Lower lobe of right lung (tissue), 2 donors: ENCODE data around the gene GYPC. TPM values are rescaled to one million over a fixed set of nuclear protein-coding genes. Genes with fewer than 3 reads are reported as not detected.

Experiments used
- ATAC-seq, 2 donors: fragments of 200-7000 bp; cut with Tn5 transposase; one replicate each; pipeline ENCODE4 v1.9.1; 2020 to 2022; ENCODE audit warnings: mild to moderate bottlenecking in 2 of 2, moderate library complexity in 2 of 2
- DNase-seq: peaks from one replicate; pipeline ENCODE4 v3.0.0-alpha.2; 2020
- H3K27ac ChIP-seq: fragments of 200-600 bp; one replicate; pipeline ENCODE4 v1.8.0; 2022
- H3K27me3 ChIP-seq: fragments of 200-600 bp; one replicate; pipeline ENCODE4 v1.8.0; 2022; ENCODE audit warnings: low read depth
- H3K36me3 ChIP-seq: fragments of 200-600 bp; one replicate; pipeline ENCODE4 v1.8.0; 2022; ENCODE audit warnings: mild to moderate bottlenecking
- H3K4me1 ChIP-seq: fragments of 200-600 bp; one replicate; pipeline ENCODE4 v1.8.0; 2022
- H3K4me3 ChIP-seq: fragments of 200-600 bp; one replicate; pipeline ENCODE4 v1.8.0; 2022; ENCODE audit warnings: mild to moderate bottlenecking
- H3K9me3 ChIP-seq: fragments of 200-600 bp; one replicate; pipeline ENCODE4 v1.8.0; 2022
- CTCF ChIP-seq: fragments of 200-600 bp; IDR thresholded peaks from one replicate; pipeline ENCODE4 v1.8.0; 2022; ENCODE audit warnings: antibody characterized with exemption, mild to moderate bottlenecking
- intact Hi-C: fragments of 100-400 bp; cut with DNase I; formaldehyde crosslinking; loops from one replicate; pipeline ENCODE4 v1.11.0; 2022
- total RNA-seq: library from RNA; stranded (reverse); fragmentation: NEBNext Ultra II Directional; extraction: Animal tissue kit (Norgen Biotek cat#: 25700); gene quantifications from one replicate; pipeline ENCODE4 v1.2.1, GENCODE V29; 2021
- donor health status: DM: no; HTN: yes; CAD: no; lungs with severe emphysema.

GYPC gene
- total RNA-seq, 1 donor from 2014 or later, result 92.6 TPM

- Histone ChIP-seq H3K27ac (no peak overlapping the region), H3K4me1 (peaks cover 14% of the 10 kb centered on the region), H3K9me3 (no peaks in the 10 kb centered on the region), H3K4me3 (no peak overlapping the region), H3K36me3 (no peaks in the 10 kb centered on the region), H3K27me3 (no peaks in the 10 kb centered on the region)
- no peak for DNase-seq
- no peak for TF ChIP-seq CTCF
- ATAC-seq, result no peak
- intact Hi-C loops, result no loop called here
Observed at GRCh38 chr2:126650994-126651393, 5.0 kb upstream of the GYPC start.

- Histone ChIP-seq H3K9me3 (no peaks in the 10 kb centered on the region), H3K4me1 (peaks cover 24% of the 10 kb centered on the region), H3K36me3 (no peaks in the 10 kb centered on the region), H3K27ac (no peak overlapping the region), H3K4me3 (no peak overlapping the region), H3K27me3 (no peaks in the 10 kb centered on the region)
- no peak for TF ChIP-seq CTCF
- intact Hi-C loops, result no loop called here
- DNase-seq (no peak), ATAC-seq (no peak)
Observed at GRCh38 chr2:126652323-126652891, 3.6 kb upstream of the GYPC start.

- H3K4me3 ChIP-seq, result no peak overlapping the region
- DNase-seq, result no peak
- H3K27ac ChIP-seq, result no peak overlapping the region
- no peaks in the 10 kb centered on the region for H3K36me3 ChIP-seq
- H3K9me3 ChIP-seq, result no peaks in the 10 kb centered on the region
- no peak for TF ChIP-seq CTCF
- peaks cover 29% of the 10 kb centered on the region for H3K4me1 ChIP-seq
- intact Hi-C loops, result no loop called here
- no peak for ATAC-seq
- H3K27me3 ChIP-seq, result no peaks in the 10 kb centered on the region
Observed at GRCh38 chr2:126653109-126653508, 2.8 kb upstream of the GYPC start.

GRCh38 chr2:126653761-126654160, 2.2 kb upstream of the GYPC start:
- Histone ChIP-seq H3K27me3 (no peaks in the 10 kb centered on the region), H3K36me3 (no peaks in the 10 kb centered on the region), H3K4me1 (peaks cover 35% of the 10 kb centered on the region), H3K27ac (no peak overlapping the region), H3K9me3 (no peaks in the 10 kb centered on the region), H3K4me3 (no peak overlapping the region)
- no peak for TF ChIP-seq CTCF
- intact Hi-C loops, result no loop called here
- no peak for ATAC-seq
- no peak for DNase-seq

- Histone ChIP-seq H3K4me3 (peak overlapping the region; percentile 71), H3K27me3 (no peaks in the 10 kb centered on the region), H3K9me3 (no peaks in the 10 kb centered on the region), H3K27ac (peak overlapping the region; percentile 96), H3K4me1 (peaks cover 48% of the 10 kb centered on the region), H3K36me3 (no peaks in the 10 kb centered on the region)
- intact Hi-C loops, result no loop called here
- DNase-seq (no peak), ATAC-seq (no peak)
- no peak for TF ChIP-seq CTCF
Observed at GRCh38 chr2:126655051-126655450, 907 bp upstream of the GYPC start.
